ENCODE measurements around the gene MAP2K2.

Gene MAP2K2

GRCh38 chr19:4082172-4082571 lies 41.8 kb downstream of the MAP2K2 start (continued):
- no peak for TF ChIP-seq POU6F1 (CRISPR knock-in tag; IDR thresholded peaks at IDR 0.05; ENCODE audit: borderline replicate concordance, low read depth)
- TF ChIP-seq ZFP30 (CRISPR knock-in tag; IDR thresholded peaks at IDR 0.05): no peak

- TF ChIP-seq OSR1 (CRISPR knock-in tag; IDR thresholded peaks at IDR 0.05) (no peak), TSHZ2 (CRISPR knock-in tag; IDR thresholded peaks at IDR 0.05) (no peak), SNAI2 (CRISPR knock-in tag; IDR thresholded peaks at IDR 0.05) (no peak), GLIS3 (CRISPR knock-in tag; IDR thresholded peaks at IDR 0.05) (no peak), ARNTL (CRISPR knock-in tag; IDR thresholded peaks at IDR 0.05; ENCODE audit: borderline replicate concordance, low read depth) (no peak), ZNF70 (CRISPR knock-in tag; IDR thresholded peaks at IDR 0.05) (no peak), POU6F1 (CRISPR knock-in tag; IDR thresholded peaks at IDR 0.05; ENCODE audit: borderline replicate concordance, low read depth) (no peak), CSDC2 (CRISPR knock-in tag; IDR thresholded peaks at IDR 0.05) (no peak), TCF4 (CRISPR knock-in tag; IDR thresholded peaks at IDR 0.05; ENCODE audit: borderline replicate concordance) (no peak), ZFP3 (CRISPR knock-in tag; IDR thresholded peaks at IDR 0.05) (no peak), ZNF565 (CRISPR knock-in tag; conservative IDR thresholded peaks at IDR 0.05; ENCODE audit: low read depth) (no peak), TOX (CRISPR knock-in tag; IDR thresholded peaks at IDR 0.05; ENCODE audit: borderline replicate concordance) (no peak), ISL1 (CRISPR knock-in tag; IDR thresholded peaks at IDR 0.05) (no peak), ZNF8 (CRISPR knock-in tag; IDR thresholded peaks at IDR 0.05) (no peak), BACH2 (CRISPR knock-in tag; IDR thresholded peaks at IDR 0.05; ENCODE audit: borderline replicate concordance) (no peak), ZFP30 (CRISPR knock-in tag; IDR thresholded peaks at IDR 0.05) (no peak), CSRNP3 (CRISPR knock-in tag; IDR thresholded peaks at IDR 0.05) (no peak), CREB5 (CRISPR knock-in tag; IDR thresholded peaks at IDR 0.05; ENCODE audit: low read depth) (no peak), RARB (CRISPR knock-in tag; IDR thresholded peaks at IDR 0.05) (no peak), PATZ1 (CRISPR knock-in tag; IDR thresholded peaks at IDR 0.05; ENCODE audit: borderline replicate concordance) (no peak)
- ATAC-seq: 0 out of 3 replicates have a peak, but pooled peaks have one; percentile 12
These were observed 42.3 kb downstream of the MAP2K2 start for GRCh38 chr19:4081441-4082129.
